ENCODE data around the gene CHMP1A. TPM values are rescaled to one million over a fixed set of nuclear protein-coding genes. Genes with fewer than 3 reads are reported as not detected.
"Not testable (repeated sequence)": the region's sequence is repeated elsewhere in the genome, so short reads cannot be mapped to it uniquely, and the experiment has no call there.

Gene CHMP1A
- total RNA-seq, 1 donor from 2014 or later, result 37.3 TPM

DNA sequence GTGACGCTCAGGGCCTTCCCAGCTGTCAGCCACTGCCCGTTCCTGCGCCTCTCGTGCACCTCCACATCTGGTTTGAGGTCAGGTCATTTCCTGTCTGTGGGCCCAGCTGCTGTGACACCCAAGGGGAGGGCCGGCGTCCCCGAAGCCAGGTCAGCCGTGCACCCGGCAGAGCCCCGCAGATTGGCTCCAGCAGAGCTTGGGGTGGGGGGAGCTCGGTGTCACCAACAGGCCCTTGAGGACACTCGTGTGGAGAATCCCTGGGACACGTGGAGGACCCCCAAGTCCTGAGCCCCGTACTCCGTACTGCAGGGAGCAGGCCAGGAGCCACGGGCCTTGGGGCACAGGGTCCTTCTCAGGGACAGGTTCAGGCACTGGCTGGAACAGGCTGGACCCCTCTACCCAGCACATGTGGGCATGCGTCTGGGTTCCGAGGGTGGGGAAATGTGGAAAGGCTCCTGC lies 39.2 kb upstream of the CHMP1A start:
- Histone ChIP-seq H3K27me3 (ENCODE audit: low read depth) (no peaks in the 10 kb centered on the region), H3K27ac (replicated peaks) (no peak overlapping the region), H3K4me1 (peaks cover 25% of the 10 kb centered on the region), H3K9me3 (replicated peaks) (no peaks in the 10 kb centered on the region), H3K4me3 (no peak overlapping the region), H3K36me3 (peaks cover 28% of the 10 kb centered on the region)
- no peak for DNase-seq
- intact Hi-C loops (cut with micrococcal nuclease), result no loop called here
- TF ChIP-seq, protein P1, sequence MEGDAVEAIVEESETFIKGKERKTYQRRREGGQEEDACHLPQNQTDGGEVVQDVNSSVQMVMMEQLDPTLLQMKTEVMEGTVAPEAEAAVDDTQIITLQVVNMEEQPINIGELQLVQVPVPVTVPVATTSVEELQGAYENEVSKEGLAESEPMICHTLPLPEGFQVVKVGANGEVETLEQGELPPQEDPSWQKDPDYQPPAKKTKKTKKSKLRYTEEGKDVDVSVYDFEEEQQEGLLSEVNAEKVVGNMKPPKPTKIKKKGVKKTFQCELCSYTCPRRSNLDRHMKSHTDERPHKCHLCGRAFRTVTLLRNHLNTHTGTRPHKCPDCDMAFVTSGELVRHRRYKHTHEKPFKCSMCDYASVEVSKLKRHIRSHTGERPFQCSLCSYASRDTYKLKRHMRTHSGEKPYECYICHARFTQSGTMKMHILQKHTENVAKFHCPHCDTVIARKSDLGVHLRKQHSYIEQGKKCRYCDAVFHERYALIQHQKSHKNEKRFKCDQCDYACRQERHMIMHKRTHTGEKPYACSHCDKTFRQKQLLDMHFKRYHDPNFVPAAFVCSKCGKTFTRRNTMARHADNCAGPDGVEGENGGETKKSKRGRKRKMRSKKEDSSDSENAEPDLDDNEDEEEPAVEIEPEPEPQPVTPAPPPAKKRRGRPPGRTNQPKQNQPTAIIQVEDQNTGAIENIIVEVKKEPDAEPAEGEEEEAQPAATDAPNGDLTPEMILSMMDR (IDR thresholded peaks at IDR 0.05; ENCODE audit: borderline replicate concordance), result no peak

DNA sequence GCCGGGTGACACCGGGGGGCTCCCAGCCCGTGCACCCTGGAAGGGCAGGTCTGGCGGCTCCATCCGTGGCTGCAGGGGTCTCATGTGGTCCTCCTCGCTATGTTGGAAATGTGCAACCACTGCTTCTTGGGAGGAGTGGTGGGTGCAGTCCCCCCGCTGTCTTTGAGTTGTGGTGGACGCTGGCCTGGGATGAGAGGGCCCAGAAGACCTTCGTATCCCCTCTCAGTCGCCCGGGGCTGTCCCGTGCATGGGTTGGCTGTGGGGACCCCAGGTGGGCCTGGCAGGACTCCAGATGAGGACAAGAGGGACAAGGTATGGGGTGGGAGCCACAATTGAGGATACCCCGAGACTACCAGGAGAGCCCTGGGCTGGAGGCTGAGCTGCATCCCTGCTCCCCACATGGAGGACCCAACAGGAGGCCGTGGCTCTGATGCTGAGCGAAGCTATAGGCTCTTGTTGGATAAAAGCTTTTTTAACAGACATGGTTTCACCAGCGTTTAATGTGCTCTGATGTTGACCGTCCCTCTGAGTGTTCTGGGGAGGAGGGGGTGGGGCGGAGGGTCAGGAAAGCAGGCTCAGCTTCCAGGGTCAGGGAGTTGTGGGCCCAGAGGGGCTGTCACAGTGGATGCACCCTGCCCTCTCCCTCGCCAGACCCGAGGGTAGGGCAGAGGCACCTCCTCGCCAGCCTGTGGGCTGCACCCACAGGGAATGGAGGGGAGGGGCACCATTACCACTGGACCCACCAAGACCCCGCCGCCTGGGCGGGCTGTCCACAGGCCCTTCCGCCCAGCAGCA lies 38.6 kb upstream of the CHMP1A start:
- no peak for DNase-seq
- no peaks in the 10 kb centered on the region for H3K9me3 ChIP-seq (replicated peaks)
- H3K36me3 ChIP-seq, result peaks cover 34% of the 10 kb centered on the region
- H3K4me1 ChIP-seq, result peaks cover 18% of the 10 kb centered on the region
- intact Hi-C loops (cut with micrococcal nuclease), result no loop called here
- H3K27me3 ChIP-seq (ENCODE audit: low read depth), result no peaks in the 10 kb centered on the region
- TF ChIP-seq, protein P1 (IDR thresholded peaks at IDR 0.05; ENCODE audit: borderline replicate concordance), result no peak
- no peak overlapping the region for H3K27ac ChIP-seq (replicated peaks)
- no peak overlapping the region for H3K4me3 ChIP-seq

DNA sequence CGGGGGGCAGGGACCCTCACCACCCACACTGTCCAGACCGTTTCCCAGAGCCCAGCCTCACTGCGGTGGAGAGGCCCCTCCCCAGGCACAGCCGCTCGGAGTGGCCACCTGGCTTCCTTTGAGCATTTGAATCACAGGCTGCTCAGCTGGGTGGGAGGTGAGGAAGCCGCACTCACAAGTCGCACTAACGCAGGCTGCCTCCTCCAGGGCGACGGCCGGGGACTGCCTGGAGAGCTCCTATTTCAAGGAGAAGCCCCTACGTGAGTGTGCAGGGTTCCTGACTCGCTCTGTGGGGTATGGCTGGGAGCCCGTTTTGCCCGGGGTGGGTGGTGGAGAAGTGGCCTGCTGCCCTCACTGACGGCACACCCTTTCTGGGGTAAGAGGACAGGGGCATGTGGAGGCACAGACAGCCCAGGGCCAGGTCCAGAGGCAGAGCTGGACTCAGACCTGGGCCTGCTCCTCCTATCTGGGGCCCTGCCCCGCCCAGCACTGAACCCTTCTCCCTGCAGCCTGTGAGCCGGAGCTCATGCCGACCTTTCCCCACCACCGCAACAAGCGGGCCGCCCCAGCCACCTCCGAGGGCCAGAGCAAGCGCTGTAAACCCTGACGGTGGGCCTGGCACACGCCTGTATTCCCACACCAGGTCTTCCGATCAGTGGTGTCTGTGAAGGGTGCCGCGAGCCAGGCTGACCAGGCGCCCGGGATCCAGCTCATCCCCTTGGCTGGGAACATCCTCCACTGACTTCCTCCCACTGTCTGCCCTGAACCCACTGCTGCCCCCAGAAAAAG lies 37.8 kb upstream of the CHMP1A start:
- no peak for DNase-seq
- H3K36me3 ChIP-seq, result peaks cover 34% of the 10 kb centered on the region

DNA sequence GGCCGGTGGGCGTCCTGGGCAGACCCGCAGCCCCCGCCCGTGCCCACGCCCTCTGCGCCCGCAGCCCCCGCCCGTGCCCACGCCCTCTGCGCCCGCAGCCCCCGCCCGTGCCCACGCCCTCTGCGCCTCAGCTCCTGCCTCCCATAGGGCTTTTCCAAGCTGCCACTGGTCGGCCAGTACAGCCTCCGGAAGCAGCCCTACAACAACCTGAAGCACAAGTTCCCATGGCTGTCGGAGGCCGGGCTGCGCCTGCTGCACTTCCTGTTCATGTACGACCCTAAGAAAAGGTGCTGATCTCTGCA lies 37.2 kb upstream of the CHMP1A start:
- H3K27ac ChIP-seq (replicated peaks); H3K9me3 ChIP-seq (replicated peaks); H3K4me1 ChIP-seq; H3K4me3 ChIP-seq; DNase-seq; H3K27me3 ChIP-seq (ENCODE audit: low read depth); intact Hi-C loops (cut with micrococcal nuclease): not testable (repeated sequence)
- H3K36me3 ChIP-seq, result peaks cover 34% of the 10 kb centered on the region

More for the DNA sequence above, 37.8 kb upstream of the CHMP1A start:
- no peak overlapping the region for H3K4me3 ChIP-seq
- no peaks in the 10 kb centered on the region for H3K9me3 ChIP-seq (replicated peaks)
- no peak overlapping the region for H3K27ac ChIP-seq (replicated peaks)
- no peaks in the 10 kb centered on the region for H3K27me3 ChIP-seq (ENCODE audit: low read depth)
- peaks cover 10% of the 10 kb centered on the region for H3K4me1 ChIP-seq
- intact Hi-C loops (cut with micrococcal nuclease), result no loop called here
- TF ChIP-seq, protein P1 (IDR thresholded peaks at IDR 0.05; ENCODE audit: borderline replicate concordance), result no peak

DNA sequence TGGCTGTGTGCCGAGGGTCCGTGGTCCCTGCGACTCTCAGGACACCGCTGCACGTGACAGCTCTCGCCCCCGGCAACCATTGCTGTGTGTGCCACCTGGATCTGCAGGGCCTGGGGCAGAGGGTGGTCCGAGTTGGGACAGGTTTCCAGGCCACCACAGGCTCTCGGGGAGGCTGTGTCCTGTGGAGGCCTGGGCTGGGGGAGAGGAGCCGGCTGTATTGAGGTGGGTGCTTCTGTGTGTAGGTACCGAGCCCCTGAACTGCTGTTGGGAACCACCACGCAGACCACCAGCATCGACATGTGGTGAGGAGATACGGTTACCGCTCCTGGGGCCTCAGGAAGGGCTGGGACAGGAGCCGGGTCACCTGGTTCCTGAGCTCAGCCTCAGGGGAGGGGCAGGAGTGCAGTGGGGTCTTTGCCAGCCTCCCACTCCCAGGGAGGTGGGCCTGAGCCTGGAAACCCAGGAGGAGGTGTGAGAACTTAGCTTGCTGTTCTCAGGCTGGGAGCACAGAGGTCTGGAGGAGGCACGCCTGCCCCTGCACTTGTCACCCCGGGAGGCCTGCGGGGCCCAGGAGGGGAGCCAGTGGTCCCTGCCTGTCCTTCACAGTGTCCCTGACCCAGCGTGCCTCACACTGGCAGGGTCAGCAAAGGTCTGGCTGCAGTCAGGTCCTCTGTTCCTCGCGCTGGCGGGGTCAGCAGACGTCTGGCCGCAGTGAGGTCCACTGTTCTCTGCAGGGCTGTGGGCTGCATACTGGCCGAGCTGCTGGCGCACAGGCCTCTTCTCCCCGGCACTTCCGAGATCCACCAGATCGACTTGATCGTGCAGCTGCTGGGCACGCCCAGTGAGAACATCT lies 36.6 kb upstream of the CHMP1A start:
- Histone ChIP-seq H3K36me3 (peaks cover 36% of the 10 kb centered on the region), H3K27me3 (ENCODE audit: low read depth) (no peaks in the 10 kb centered on the region)

More for the DNA sequence above, 36.6 kb upstream of the CHMP1A start:
- no peak overlapping the region for H3K27ac ChIP-seq (replicated peaks)
- H3K9me3 ChIP-seq (replicated peaks), result no peaks in the 10 kb centered on the region
- H3K4me1 ChIP-seq, result no peaks in the 10 kb centered on the region
- no peak for DNase-seq
- intact Hi-C loops (cut with micrococcal nuclease), result no loop called here
- H3K4me3 ChIP-seq, result no peak overlapping the region
- TF ChIP-seq, protein P1 (IDR thresholded peaks at IDR 0.05; ENCODE audit: borderline replicate concordance), result no peak

Measured in left ventricle myocardium inferior (tissue), 1 donor.